SK-N-SH treated with all-trans-retinoic acid at 6 μM for 48 hours (cell line): ENCODE data around the gene ACADSB.

Experiments
- ATAC-seq: fragments of 200-7000 bp; cut with Tn5 transposase; 3 replicates; pipeline ENCODE4 v1.9.1; 2020; ENCODE audit warnings: mild to moderate bottlenecking, moderate library complexity
- ARNTL ChIP-seq: fragments of 450-650 bp; formaldehyde crosslinking; IDR thresholded peaks from 2 replicates; pipeline ENCODE4 v1.5.0; 2020; ENCODE audit warnings: low read depth, mild to moderate bottlenecking, moderate library complexity, borderline replicate concordance
- BACH2 ChIP-seq: fragments of 250-450 bp; sonication (Bioruptor Pico); IDR thresholded peaks from 2 replicates; pipeline ENCODE4 v1.9.0; 2021; ENCODE audit warnings: mild to moderate bottlenecking, borderline replicate concordance
- CSDC2 ChIP-seq: fragments of 250-450 bp; sonication (Bioruptor Pico); IDR thresholded peaks from 2 replicates; pipeline ENCODE4 v1.5.0; 2020; ENCODE audit warnings: mild to moderate bottlenecking, moderate library complexity
- GLIS3 ChIP-seq: fragments of 250-450 bp; sonication (Bioruptor Pico); IDR thresholded peaks from 2 replicates; pipeline ENCODE4 v1.5.0; 2020; ENCODE audit warnings: mild to moderate bottlenecking, moderate library complexity
- ISL1 ChIP-seq: fragments of 250-450 bp; sonication (Bioruptor Pico); IDR thresholded peaks from 2 replicates; pipeline ENCODE4 v2.1.2; 2022; ENCODE audit warnings: mild to moderate bottlenecking, moderate library complexity
- OSR1 ChIP-seq: fragments of 250-450 bp; sonication (Bioruptor Pico); IDR thresholded peaks from 2 replicates; pipeline ENCODE4 v1.8.0; 2022; ENCODE audit warnings: moderate library complexity, mild to moderate bottlenecking, inconsistent platforms
- POU6F1 ChIP-seq: fragments of 250-450 bp; sonication (Bioruptor Pico); IDR thresholded peaks from 2 replicates; pipeline ENCODE4 v1.8.0; 2021; ENCODE audit warnings: low read depth, mild to moderate bottlenecking, moderate library complexity, borderline replicate concordance
- PPARA ChIP-seq: fragments of 250-450 bp; sonication (Bioruptor Pico); IDR thresholded peaks from 2 replicates; pipeline ENCODE4 v1.5.0; 2020; ENCODE audit warnings: mild to moderate bottlenecking, borderline replicate concordance
- RARB ChIP-seq: fragments of 250-450 bp; sonication (Bioruptor Pico); IDR thresholded peaks from 2 replicates; pipeline ENCODE4 v1.8.0; 2021; ENCODE audit warnings: mild to moderate bottlenecking, moderate library complexity
- SNAI2 ChIP-seq: fragments of 250-450 bp; sonication (Bioruptor Pico); IDR thresholded peaks from 2 replicates; pipeline ENCODE4 v1.5.0; 2020; ENCODE audit warnings: mild to moderate bottlenecking, moderate library complexity
- TOX ChIP-seq: fragments of 250-450 bp; sonication (Bioruptor Pico); IDR thresholded peaks from 2 replicates; pipeline ENCODE4 v1.8.0; 2021; ENCODE audit warnings: mild to moderate bottlenecking, moderate library complexity, borderline replicate concordance
- ZC3H10 ChIP-seq: fragments of 250-450 bp; sonication (Bioruptor Pico); IDR thresholded peaks from 2 replicates; pipeline ENCODE4 v1.5.1; 2021; ENCODE audit warnings: mild to moderate bottlenecking, moderate library complexity
- ZFP3 ChIP-seq: fragments of 250-450 bp; sonication (Bioruptor Pico); IDR thresholded peaks from 2 replicates; pipeline ENCODE4 v1.5.0; 2020; ENCODE audit warnings: mild to moderate bottlenecking, moderate library complexity
- ZFP30 ChIP-seq: fragments of 450-650 bp; formaldehyde crosslinking; IDR thresholded peaks from 2 replicates; pipeline ENCODE4 v1.5.0; 2022; ENCODE audit warnings: mild to moderate bottlenecking, moderate library complexity
- ZNF565 ChIP-seq: fragments of 450-650 bp; formaldehyde crosslinking; conservative IDR thresholded peaks from 2 replicates; pipeline ENCODE4 v1.5.0; 2020; ENCODE audit warnings: low read depth, mild to moderate bottlenecking, moderate library complexity
- ZNF70 ChIP-seq: fragments of 450-650 bp; formaldehyde crosslinking; IDR thresholded peaks from 2 replicates; pipeline ENCODE4 v1.5.0; 2020; ENCODE audit warnings: mild to moderate bottlenecking, moderate library complexity
- ZNF8 ChIP-seq: fragments of 450-650 bp; formaldehyde crosslinking; IDR thresholded peaks from 2 replicates; pipeline ENCODE4 v1.5.0; 2020; ENCODE audit warnings: mild to moderate bottlenecking, moderate library complexity
- TF ChIP-seq, protein P1 (sequence below): fragments of 250-450 bp; sonication (Bioruptor Pico); IDR thresholded peaks from 2 replicates; pipeline ENCODE4 v1.8.0; 2020; ENCODE audit warnings: mild to moderate bottlenecking, moderate library complexity, borderline replicate concordance
- TF ChIP-seq, protein P2 (sequence below): fragments of 250-450 bp; sonication (Bioruptor Pico); IDR thresholded peaks from 2 replicates; pipeline ENCODE4 v1.5.1; 2021; ENCODE audit warnings: mild to moderate bottlenecking, moderate library complexity
- TF ChIP-seq, protein P3 (sequence below): fragments of 250-450 bp; sonication (Bioruptor Pico); IDR thresholded peaks from 2 replicates; pipeline ENCODE4 v1.5.1; 2020; ENCODE audit warnings: low read depth, mild to moderate bottlenecking, moderate library complexity
- TF ChIP-seq, protein P4 (sequence below): fragments of 250-450 bp; sonication (Bioruptor Pico); IDR thresholded peaks from 2 replicates; pipeline ENCODE4 v1.5.0; 2020; ENCODE audit warnings: mild to moderate bottlenecking, moderate library complexity

Gene ACADSB

DNA sequence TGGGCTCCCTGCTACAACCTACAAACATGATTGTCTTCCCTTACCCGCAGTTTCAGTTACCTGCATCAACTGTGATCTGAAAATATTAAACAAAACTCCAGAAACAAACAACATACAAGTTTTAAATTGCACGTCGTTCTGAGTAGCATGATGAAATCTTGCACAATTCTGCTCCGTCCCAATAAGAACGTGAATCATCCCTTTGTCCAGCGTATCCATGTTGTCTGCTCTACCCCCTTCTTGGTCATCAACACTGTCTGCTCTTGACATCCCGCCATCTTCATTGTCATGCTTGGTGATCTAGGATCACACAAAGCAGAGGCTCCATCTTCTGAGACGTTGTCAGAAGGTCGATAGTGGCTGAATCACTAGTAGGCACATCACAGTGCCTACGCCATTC is 53.9 kb downstream of the ACADSB start:
- ATAC-seq: no peak
- TF ChIP-seq PPARA: no peak
- no peak for TF ChIP-seq POU6F1 (CRISPR knock-in tag)
- TF ChIP-seq ZC3H10 (CRISPR knock-in tag): no peak
- TF ChIP-seq ZFP3 (CRISPR knock-in tag): no peak
- TF ChIP-seq, protein P1, sequence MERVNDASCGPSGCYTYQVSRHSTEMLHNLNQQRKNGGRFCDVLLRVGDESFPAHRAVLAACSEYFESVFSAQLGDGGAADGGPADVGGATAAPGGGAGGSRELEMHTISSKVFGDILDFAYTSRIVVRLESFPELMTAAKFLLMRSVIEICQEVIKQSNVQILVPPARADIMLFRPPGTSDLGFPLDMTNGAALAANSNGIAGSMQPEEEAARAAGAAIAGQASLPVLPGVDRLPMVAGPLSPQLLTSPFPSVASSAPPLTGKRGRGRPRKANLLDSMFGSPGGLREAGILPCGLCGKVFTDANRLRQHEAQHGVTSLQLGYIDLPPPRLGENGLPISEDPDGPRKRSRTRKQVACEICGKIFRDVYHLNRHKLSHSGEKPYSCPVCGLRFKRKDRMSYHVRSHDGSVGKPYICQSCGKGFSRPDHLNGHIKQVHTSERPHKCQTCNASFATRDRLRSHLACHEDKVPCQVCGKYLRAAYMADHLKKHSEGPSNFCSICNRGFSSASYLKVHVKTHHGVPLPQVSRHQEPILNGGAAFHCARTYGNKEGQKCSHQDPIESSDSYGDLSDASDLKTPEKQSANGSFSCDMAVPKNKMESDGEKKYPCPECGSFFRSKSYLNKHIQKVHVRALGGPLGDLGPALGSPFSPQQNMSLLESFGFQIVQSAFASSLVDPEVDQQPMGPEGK: no peak
- no peak for TF ChIP-seq CSDC2 (CRISPR knock-in tag)
- TF ChIP-seq, protein P2, sequence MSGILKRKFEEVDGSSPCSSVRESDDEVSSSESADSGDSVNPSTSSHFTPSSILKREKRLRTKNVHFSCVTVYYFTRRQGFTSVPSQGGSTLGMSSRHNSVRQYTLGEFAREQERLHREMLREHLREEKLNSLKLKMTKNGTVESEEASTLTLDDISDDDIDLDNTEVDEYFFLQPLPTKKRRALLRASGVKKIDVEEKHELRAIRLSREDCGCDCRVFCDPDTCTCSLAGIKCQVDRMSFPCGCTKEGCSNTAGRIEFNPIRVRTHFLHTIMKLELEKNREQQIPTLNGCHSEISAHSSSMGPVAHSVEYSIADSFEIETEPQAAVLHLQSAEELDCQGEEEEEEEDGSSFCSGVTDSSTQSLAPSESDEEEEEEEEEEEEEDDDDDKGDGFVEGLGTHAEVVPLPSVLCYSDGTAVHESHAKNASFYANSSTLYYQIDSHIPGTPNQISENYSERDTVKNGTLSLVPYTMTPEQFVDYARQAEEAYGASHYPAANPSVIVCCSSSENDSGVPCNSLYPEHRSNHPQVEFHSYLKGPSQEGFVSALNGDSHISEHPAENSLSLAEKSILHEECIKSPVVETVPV (CRISPR knock-in tag): no peak
- TF ChIP-seq BACH2 (CRISPR knock-in tag): no peak
- TF ChIP-seq ARNTL (CRISPR knock-in tag): no peak
- TF ChIP-seq GLIS3 (CRISPR knock-in tag): no peak
- no peak for TF ChIP-seq ZFP30 (CRISPR knock-in tag)
- no peak for TF ChIP-seq TOX (CRISPR knock-in tag)
- TF ChIP-seq ZNF8 (CRISPR knock-in tag): no peak
- TF ChIP-seq ZNF70 (CRISPR knock-in tag): no peak
- TF ChIP-seq ISL1 (CRISPR knock-in tag): no peak
- TF ChIP-seq, protein P3, sequence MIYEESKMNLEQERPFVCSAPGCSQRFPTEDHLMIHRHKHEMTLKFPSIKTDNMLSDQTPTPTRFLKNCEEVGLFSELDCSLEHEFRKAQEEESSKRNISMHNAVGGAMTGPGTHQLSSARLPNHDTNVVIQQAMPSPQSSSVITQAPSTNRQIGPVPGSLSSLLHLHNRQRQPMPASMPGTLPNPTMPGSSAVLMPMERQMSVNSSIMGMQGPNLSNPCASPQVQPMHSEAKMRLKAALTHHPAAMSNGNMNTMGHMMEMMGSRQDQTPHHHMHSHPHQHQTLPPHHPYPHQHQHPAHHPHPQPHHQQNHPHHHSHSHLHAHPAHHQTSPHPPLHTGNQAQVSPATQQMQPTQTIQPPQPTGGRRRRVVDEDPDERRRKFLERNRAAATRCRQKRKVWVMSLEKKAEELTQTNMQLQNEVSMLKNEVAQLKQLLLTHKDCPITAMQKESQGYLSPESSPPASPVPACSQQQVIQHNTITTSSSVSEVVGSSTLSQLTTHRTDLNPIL (CRISPR knock-in tag): no peak
- TF ChIP-seq SNAI2: no peak
- no peak for TF ChIP-seq ZNF565 (CRISPR knock-in tag)
- TF ChIP-seq, all 23 proteins: peak for 0

DNA sequence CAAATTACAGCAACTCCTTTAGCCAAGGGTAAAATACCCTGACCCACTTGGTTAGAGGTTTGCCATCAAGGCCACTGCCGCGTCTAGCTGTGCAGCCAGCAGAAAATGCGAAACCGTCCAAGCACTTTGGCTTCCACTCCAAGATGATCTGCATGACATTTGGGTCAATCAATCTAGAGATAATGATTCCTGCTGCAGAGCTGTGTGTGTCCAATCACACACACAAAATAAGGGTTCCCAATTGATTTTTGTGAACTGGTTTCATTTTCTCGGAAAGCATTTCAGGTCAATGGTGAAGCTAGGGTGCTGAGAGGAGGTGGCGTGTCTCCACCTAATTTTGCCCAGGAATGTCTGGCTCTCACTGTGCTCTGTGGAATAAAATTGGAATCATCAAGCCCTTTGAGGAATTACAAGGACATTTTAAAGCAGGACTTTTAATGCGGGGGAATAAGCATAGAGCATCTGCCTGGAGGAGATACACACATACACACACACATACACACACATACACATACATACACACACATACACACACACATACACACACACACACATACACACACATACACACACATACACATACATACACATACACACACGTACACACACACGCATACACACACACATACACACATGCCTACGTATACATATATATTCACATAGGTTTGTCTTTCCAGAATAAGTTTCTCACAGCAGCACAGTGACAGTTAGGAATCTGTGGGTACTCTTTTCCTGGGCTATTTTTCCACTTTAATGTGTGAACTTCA is 59.5 kb downstream of the ACADSB start:
- no peak for ATAC-seq
- TF ChIP-seq SNAI2 (no peak), RARB (CRISPR knock-in tag) (no peak), ZNF70 (CRISPR knock-in tag) (no peak)

DNA sequence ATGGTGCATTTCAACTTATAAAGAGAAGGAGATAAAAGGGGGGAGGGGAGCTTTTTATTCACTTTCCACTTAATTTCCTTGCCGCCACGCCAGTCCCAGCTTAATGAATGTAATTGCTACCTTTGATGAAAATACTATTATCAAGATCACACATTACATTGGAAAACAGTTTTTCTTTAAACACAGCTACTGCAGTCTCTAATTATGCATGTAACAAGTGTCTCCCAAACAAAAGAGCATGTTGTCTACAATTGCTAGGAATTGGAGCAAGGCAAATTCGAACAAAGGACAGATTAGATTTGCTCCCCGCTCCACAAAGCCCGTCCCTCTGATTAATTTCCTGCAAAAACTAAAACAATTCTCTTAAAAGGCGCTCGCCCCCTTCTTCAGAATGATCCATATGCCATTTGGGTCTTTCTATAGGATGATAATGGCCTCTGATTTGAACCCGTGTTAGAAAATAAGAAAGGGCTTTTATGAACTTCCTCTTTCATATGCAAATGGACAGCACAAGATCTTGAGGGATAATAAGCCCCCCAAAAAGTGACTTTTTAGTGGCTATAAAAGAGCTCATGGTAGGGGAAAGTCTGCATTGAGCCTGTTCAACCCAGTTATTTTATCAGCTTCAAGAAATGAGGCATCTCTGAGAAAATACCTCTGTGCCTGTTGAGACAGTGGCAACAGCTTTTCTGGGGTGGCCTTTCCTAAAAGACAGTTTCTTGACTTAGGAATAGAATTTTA is 60.6 kb downstream of the ACADSB start:
- no peak for ATAC-seq
- TF ChIP-seq RARB (CRISPR knock-in tag): no peak
- no peak for TF ChIP-seq POU6F1 (CRISPR knock-in tag)
- TF ChIP-seq CSDC2 (CRISPR knock-in tag): no peak
- TF ChIP-seq, protein P1: no peak
- no peak for TF ChIP-seq ARNTL (CRISPR knock-in tag)
- no peak for TF ChIP-seq ISL1 (CRISPR knock-in tag)
- TF ChIP-seq SNAI2: no peak
- TF ChIP-seq GLIS3 (CRISPR knock-in tag): no peak
- TF ChIP-seq ZFP3 (CRISPR knock-in tag): no peak
- no peak for TF ChIP-seq ZNF8 (CRISPR knock-in tag)
- TF ChIP-seq OSR1: no peak
- no peak for TF ChIP-seq ZFP30 (CRISPR knock-in tag)
- TF ChIP-seq, protein P4, sequence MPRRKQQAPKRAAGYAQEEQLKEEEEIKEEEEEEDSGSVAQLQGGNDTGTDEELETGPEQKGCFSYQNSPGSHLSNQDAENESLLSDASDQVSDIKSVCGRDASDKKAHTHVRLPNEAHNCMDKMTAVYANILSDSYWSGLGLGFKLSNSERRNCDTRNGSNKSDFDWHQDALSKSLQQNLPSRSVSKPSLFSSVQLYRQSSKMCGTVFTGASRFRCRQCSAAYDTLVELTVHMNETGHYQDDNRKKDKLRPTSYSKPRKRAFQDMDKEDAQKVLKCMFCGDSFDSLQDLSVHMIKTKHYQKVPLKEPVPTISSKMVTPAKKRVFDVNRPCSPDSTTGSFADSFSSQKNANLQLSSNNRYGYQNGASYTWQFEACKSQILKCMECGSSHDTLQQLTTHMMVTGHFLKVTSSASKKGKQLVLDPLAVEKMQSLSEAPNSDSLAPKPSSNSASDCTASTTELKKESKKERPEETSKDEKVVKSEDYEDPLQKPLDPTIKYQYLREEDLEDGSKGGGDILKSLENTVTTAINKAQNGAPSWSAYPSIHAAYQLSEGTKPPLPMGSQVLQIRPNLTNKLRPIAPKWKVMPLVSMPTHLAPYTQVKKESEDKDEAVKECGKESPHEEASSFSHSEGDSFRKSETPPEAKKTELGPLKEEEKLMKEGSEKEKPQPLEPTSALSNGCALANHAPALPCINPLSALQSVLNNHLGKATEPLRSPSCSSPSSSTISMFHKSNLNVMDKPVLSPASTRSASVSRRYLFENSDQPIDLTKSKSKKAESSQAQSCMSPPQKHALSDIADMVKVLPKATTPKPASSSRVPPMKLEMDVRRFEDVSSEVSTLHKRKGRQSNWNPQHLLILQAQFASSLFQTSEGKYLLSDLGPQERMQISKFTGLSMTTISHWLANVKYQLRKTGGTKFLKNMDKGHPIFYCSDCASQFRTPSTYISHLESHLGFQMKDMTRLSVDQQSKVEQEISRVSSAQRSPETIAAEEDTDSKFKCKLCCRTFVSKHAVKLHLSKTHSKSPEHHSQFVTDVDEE: no peak
- TF ChIP-seq, protein P3 (CRISPR knock-in tag): no peak
- no peak for TF ChIP-seq ZNF70 (CRISPR knock-in tag)
